PC-9 (cell line): Measurements from ENCODE around the gene LCE6A. TPM values are rescaled to one million over a fixed set of nuclear protein-coding genes. Genes with fewer than 3 reads are reported as not detected.

Experiments used
- BruUV-seq: library from RNA; stranded (reverse); fragments of 400-500 nt; replicated peaks from 2 replicates; lab custom pipeline; 2021; lab: Mats Ljungman, UMichigan
- CTCF ChIA-PET: fragments of 300-600 bp; sonication (Branson Sonifier 250); formaldehyde crosslinking; loops from one replicate; lab custom pipeline; 2022; ENCODE audit warnings: antibody characterized with exemption; lab: Charles Lee
- POLR2A ChIA-PET: fragments of 300-600 bp; sonication (Branson Sonifier 250); formaldehyde crosslinking; loops from one replicate; lab custom pipeline; 2022; ENCODE audit warnings: antibody characterized with exemption; ENCODE audit not compliant: unreplicated experiment; lab: Charles Lee
- DNase-seq, 2 experiments: peaks; one replicate each; pipeline versions ENCODE4 v3.0.0 to v3.0.0-alpha.2; 2015 to 2022; ENCODE audit warnings: mixed read lengths in 1 of 2
- H2AFZ ChIP-seq: fragments of 200-600 bp; sonication (generic); 2 replicates; pipeline ENCODE4 v1.8.1; 2017; ENCODE audit warnings: antibody characterized with exemption
- H3F3A ChIP-seq: fragments of 200-600 bp; sonication (generic); 2 replicates; pipeline ENCODE4 v1.8.1; 2017; ENCODE audit warnings: antibody characterized with exemption, mild to moderate bottlenecking, low read depth; ENCODE audit not compliant: insufficient read depth
- H3K27ac ChIP-seq: fragments of 200-600 bp; sonication (generic); 2 replicates; pipeline ENCODE4 v1.6.1; 2016; ENCODE audit warnings: mixed run types
- H3K27me3 ChIP-seq: fragments of 200-600 bp; sonication (generic); 2 replicates; pipeline ENCODE4 v1.6.1; 2016; ENCODE audit warnings: low read depth, mixed run types; ENCODE audit not compliant: insufficient read depth
- H3K36me3 ChIP-seq: fragments of 200-600 bp; sonication (generic); 2 replicates; pipeline ENCODE4 v1.6.1; 2016; ENCODE audit warnings: low read depth, mixed run types
- H3K4me1 ChIP-seq: fragments of 200-600 bp; sonication (generic); replicated peaks from 2 replicates; pipeline ENCODE4 v1.6.1; 2016; ENCODE audit warnings: mixed run types; ENCODE audit not compliant: insufficient read depth
- H3K4me2 ChIP-seq: fragments of 200-600 bp; sonication (generic); 2 replicates; pipeline ENCODE4 v1.6.1; 2017; ENCODE audit warnings: mixed run types
- H3K4me3 ChIP-seq: fragments of 200-600 bp; sonication (generic); 2 replicates; pipeline ENCODE4 v1.6.1; 2016; ENCODE audit warnings: mixed run types
- H3K79me2 ChIP-seq: fragments of 200-600 bp; sonication (generic); 2 replicates; pipeline ENCODE4 v1.6.1; 2017; ENCODE audit warnings: low read depth, mixed run types
- H3K9me2 ChIP-seq: fragments of 200-600 bp; sonication (generic); 2 replicates; pipeline ENCODE4 v1.8.1; 2017; ENCODE audit warnings: mild to moderate bottlenecking; ENCODE audit not compliant: insufficient read depth
- H3K9me3 ChIP-seq: fragments of 200-600 bp; sonication (generic); 2 replicates; pipeline ENCODE4 v1.8.1; 2016; ENCODE audit warnings: low read depth; ENCODE audit not compliant: insufficient read depth
- H4K20me1 ChIP-seq: fragments of 200-600 bp; sonication (generic); 2 replicates; pipeline ENCODE4 v1.8.1; 2017; ENCODE audit not compliant: insufficient read depth
- CTCF ChIP-seq: fragments of 200-600 bp; sonication (generic); conservative IDR thresholded peaks from 2 replicates; pipeline ENCODE4 v1.6.1; 2017; ENCODE audit warnings: mixed run types, antibody characterized with exemption, mild to moderate bottlenecking, moderate library complexity
- EZH2 ChIP-seq: fragments of 200-600 bp; sonication (generic); IDR thresholded peaks from 2 replicates; pipeline ENCODE4 v1.8.0; 2017; ENCODE audit warnings: antibody characterized with exemption, low read depth
- intact Hi-C: fragments of 100-400 bp; cut with micrococcal nuclease; formaldehyde crosslinking; loops from one replicate; pipeline ENCODE4 v1.10.0; 2022; ENCODE audit not compliant: unreplicated experiment
- total RNA-seq: library from RNA; stranded (reverse); gene quantifications from 2 replicates; pipeline ENCODE4 v1.2.3, GENCODE V29; 2021

Gene LCE6A
- total RNA-seq, 1 experiment from 2014 or later, result not detected

- Histone ChIP-seq H4K20me1 (no peaks in the 10 kb centered on the region), H3K79me2 (no peaks in the 10 kb centered on the region), H3K36me3 (no peaks in the 10 kb centered on the region), H2AFZ (no peak overlapping the region), H3K4me2 (no peak overlapping the region), H3K9me2 (no peaks in the 10 kb centered on the region), H3K27me3 (no peaks in the 10 kb centered on the region), H3K27ac (no peak overlapping the region), H3K4me1 (peaks cover 9% of the 10 kb centered on the region; the same call in 1 of the 2 replicates), H3F3A (no peaks in the 10 kb centered on the region), H3K9me3 (no peaks in the 10 kb centered on the region), H3K4me3 (no peak overlapping the region)
- no TSS peak for BruUV-seq
- ChIA-PET CTCF (no interaction called here), POLR2A (interaction anchor here (0.6 kb wide), 1 partner anchor 119 kb away, joined by 5 read pairs; no protein-coding TSS in a partner anchor)
- TF ChIP-seq EZH2 (no peak), CTCF (no peak)
- intact Hi-C loops, result no loop called here
- no peak for DNase-seq
These were observed 42.4 kb downstream of the LCE6A start for GRCh38 chr1:152884966-152885624.

- POLR2A ChIA-PET, result interaction anchor here (0.7 kb wide), 1 partner anchor 104 kb away, joined by 5 read pairs; no protein-coding TSS in a partner anchor
- DNase-seq, result no peak
- no TSS peak for BruUV-seq
- Histone ChIP-seq H3K27me3 (no peaks in the 10 kb centered on the region), H3K9me2 (no peaks in the 10 kb centered on the region), H2AFZ (no peak overlapping the region), H3K4me1 (peaks cover 9% of the 10 kb centered on the region; the same call in 1 of the 2 replicates), H3K79me2 (no peaks in the 10 kb centered on the region), H3K4me2 (no peak overlapping the region), H3K36me3 (no peaks in the 10 kb centered on the region), H3K9me3 (no peaks in the 10 kb centered on the region), H3F3A (no peaks in the 10 kb centered on the region), H4K20me1 (no peaks in the 10 kb centered on the region), H3K27ac (no peak overlapping the region), H3K4me3 (no peak overlapping the region)
- CTCF ChIA-PET, result no interaction called here
- intact Hi-C loops, result no loop called here
- TF ChIP-seq CTCF (no peak), EZH2 (no peak)
These were observed 43.4 kb downstream of the LCE6A start for GRCh38 chr1:152886085-152886484.

- no peak overlapping the region for H3K27ac ChIP-seq
- H3K4me2 ChIP-seq, result no peak overlapping the region
- no TSS peak for BruUV-seq
- no peak overlapping the region for H3K4me3 ChIP-seq
- DNase-seq, result no peak
- no peaks in the 10 kb centered on the region for H3F3A ChIP-seq
- H3K36me3 ChIP-seq, result no peaks in the 10 kb centered on the region
- H3K79me2 ChIP-seq, result no peaks in the 10 kb centered on the region
- peaks cover 9% of the 10 kb centered on the region; the same call in 1 of the 2 replicates for H3K4me1 ChIP-seq
- H3K27me3 ChIP-seq, result no peaks in the 10 kb centered on the region
- H3K9me2 ChIP-seq, result no peaks in the 10 kb centered on the region
- no peaks in the 10 kb centered on the region for H4K20me1 ChIP-seq
- CTCF ChIA-PET, result no interaction called here
- no peak for TF ChIP-seq CTCF
- TF ChIP-seq EZH2, result no peak
- H2AFZ ChIP-seq, result no peak overlapping the region
- POLR2A ChIA-PET, result no interaction called here
- H3K9me3 ChIP-seq, result no peaks in the 10 kb centered on the region
- intact Hi-C loops, result no loop called here
These were observed 44.2 kb downstream of the LCE6A start for GRCh38 chr1:152886758-152887409.
